ENCODE measurements around the gene ETDC.

The ETDC gene

GRCh38 chrX:135346975-135347374, 37.7 kb downstream of the ETDC start:
- DNase-seq (ENCODE audit: low spot score): no peak

- DNase-seq (ENCODE audit: low spot score): no peak
Measured at GRCh38 chrX:135347381-135348016, 38.2 kb downstream of the ETDC start.

- no peak for DNase-seq (ENCODE audit: low spot score)
Measured at GRCh38 chrX:135354288-135354687, 45.0 kb downstream of the ETDC start.
